RWPE1 (cell line): ENCODE results near the gene PCLO.

Experiments
- CTCF ChIA-PET: fragments of 350-600 bp; sonication (Branson Sonifier 250); formaldehyde crosslinking; extraction: SDS; loops from one replicate; lab custom pipeline; 2021; lab: Yijun Ruan, JAX
- POLR2A ChIA-PET: fragments of 400-600 bp; formaldehyde crosslinking; extraction: SDS; loops from one replicate; lab custom pipeline; 2020; ENCODE audit warnings: antibody characterized with exemption; ENCODE audit not compliant: low non-redundant PET; lab: Yijun Ruan, JAX
- DNase-seq: peaks from one replicate; pipeline ENCODE4 v3.0.0; 2012; ENCODE audit warnings: low spot score
- H3K27ac ChIP-seq: fragments of 450-650 bp; 2 replicates; pipeline ENCODE4 v1.5.1; 2017
- CTCF ChIP-seq: fragments of 450-650 bp; conservative IDR thresholded peaks from 2 replicates; pipeline ENCODE4 v1.5.1; 2017; ENCODE audit warnings: low read depth, mild to moderate bottlenecking

PCLO gene

GRCh38 chr7:83001362-83002040 is 161.2 kb downstream of the PCLO start:
- DNase-seq, result peak; percentile 1
- ChIA-PET CTCF (interaction anchor here (0.7 kb wide), 1 partner anchor 328 kb away, joined by 3 read pairs; no protein-coding TSS in a partner anchor), POLR2A (no interaction called here)
- no peak for TF ChIP-seq CTCF
- H3K27ac ChIP-seq, result no peak overlapping the region

DNA sequence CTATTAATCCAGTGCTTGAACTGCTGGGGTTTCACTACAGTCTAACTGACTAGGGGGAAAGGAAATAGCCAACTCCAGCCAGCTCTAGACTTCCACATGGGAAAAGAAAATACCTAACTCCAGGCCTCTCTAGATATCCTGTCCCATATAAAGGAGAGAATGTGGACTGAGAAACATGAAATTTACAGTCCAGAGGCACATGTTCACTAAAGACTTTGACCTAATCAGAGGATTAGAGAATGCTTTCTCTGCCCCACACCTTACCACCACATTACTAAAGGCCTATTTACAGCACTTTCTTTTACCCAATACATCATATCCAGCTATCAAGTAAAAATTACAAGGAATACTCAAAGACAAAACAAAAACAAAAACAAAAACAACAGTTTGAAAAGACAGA is 164.2 kb downstream of the PCLO start:
- no peak for TF ChIP-seq CTCF
- no peak for DNase-seq
- ChIA-PET POLR2A (no interaction called here), CTCF (no interaction called here)
- no peak overlapping the region for H3K27ac ChIP-seq

DNA sequence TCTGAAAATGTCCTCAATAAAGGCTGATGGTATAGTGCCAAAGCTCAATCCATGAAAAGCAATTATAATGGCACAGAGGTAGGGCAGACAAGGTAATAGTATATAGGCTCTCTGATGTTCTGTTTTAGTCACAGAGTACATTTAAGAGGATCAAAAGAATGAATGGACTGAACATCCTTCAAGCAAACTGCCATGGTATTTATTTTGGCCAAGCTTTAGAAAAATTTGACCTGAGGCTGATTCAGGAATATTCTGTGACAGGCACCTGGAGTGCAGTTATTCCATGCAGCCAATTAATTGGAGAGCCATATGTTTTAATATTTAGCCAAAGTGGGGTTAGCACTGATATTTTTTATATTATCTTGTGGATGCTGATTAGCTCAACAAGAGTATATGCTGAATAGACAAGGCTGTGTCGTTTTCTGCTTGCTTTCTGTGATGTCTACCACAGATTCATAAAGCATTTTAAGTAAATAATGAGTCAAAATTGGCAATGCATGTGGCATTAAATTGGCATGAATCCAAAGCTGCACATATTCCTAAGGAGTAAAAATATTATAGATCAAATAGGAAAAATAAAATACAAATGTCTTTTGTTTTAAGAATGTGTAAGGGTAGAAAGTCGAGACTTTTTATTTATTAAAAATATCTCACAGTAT is 177.4 kb downstream of the PCLO start:
- CTCF ChIA-PET, result no interaction called here
- no peak overlapping the region for H3K27ac ChIP-seq
- no peak for TF ChIP-seq CTCF
- no peak for DNase-seq
- POLR2A ChIA-PET, result no interaction called here

GRCh38 chr7:82980130-82980788 is 182.4 kb downstream of the PCLO start:
- CTCF ChIA-PET, result interaction anchor here (0.6 kb wide), 1 partner anchor 183 kb away, joined by 3 read pairs; no protein-coding TSS in a partner anchor
- DNase-seq, result no peak
- no peak overlapping the region for H3K27ac ChIP-seq
- POLR2A ChIA-PET, result no interaction called here
- TF ChIP-seq CTCF, result no peak

GRCh38 chr7:82975811-82976468 is 186.7 kb downstream of the PCLO start:
- ChIA-PET CTCF (interaction anchor here (0.7 to 0.9 kb wide), 2 partner anchors 67 to 165 kb away, joined by 3 read pairs; no protein-coding TSS in a partner anchor), POLR2A (no interaction called here)
- DNase-seq, result no peak
- no peak for TF ChIP-seq CTCF
- no peak overlapping the region for H3K27ac ChIP-seq

DNA sequence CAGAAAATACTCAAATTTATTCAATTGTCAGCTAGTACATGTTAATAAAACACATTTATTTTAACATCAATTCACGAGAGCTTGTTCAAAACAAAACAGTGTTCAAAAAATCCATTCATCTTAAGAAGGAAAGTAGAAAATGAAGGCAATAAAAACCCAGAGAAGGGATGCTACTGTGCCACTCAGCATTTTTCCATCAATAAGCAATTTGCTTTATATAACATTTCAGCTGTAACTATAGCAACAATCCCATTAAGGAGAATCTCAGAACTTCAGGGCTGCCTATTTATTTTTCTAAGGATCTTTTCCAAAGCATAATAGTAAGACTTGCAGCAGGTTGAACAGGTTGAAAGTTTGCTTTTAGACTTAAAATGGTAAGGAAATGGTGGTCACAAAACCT is 190.5 kb downstream of the PCLO start:
- no peak for DNase-seq
- TF ChIP-seq CTCF, result no peak
- H3K27ac ChIP-seq, result no peak overlapping the region
- ChIA-PET POLR2A (no interaction called here), CTCF (no interaction called here)
